GM18502 (cell line): Measurements from ENCODE around the gene GTF2H3.
"Not testable (repeated sequence)": the region's sequence is repeated elsewhere in the genome, so short reads cannot be mapped to it uniquely, and the experiment has no call there.

Source experiments
- ATAC-seq: cut with Tn5 transposase; IDR thresholded peaks from one replicate; pipeline ENCODE4 v1.9.1; 2021; ENCODE audit warnings: mild to moderate bottlenecking; ENCODE audit not compliant: unreplicated experiment, poor library complexity

The GTF2H3 gene

GRCh38 chr12:123633379-123634141 lies at the start of gene GTF2H3, which contains the start of gene EIF2B1:
Gene GTF2H3, plus strand, starts transcription at chr12:123633829. Its CDS starts 31 bp downstream, at chr12:123633860.
Gene EIF2B1, minus strand, starts transcription at chr12:123633686. Its CDS starts 129 bp downstream, at chr12:123633557.
- ATAC-seq: peak; percentile 98

- no peak for ATAC-seq
Observed at GRCh38 chr12:123591702-123592481, 41.7 kb upstream of the GTF2H3 start.

- no peak for ATAC-seq
Observed at GRCh38 chr12:123595729-123596128, 37.9 kb upstream of the GTF2H3 start.

GRCh38 chr12:123597100-123597499 lies 36.5 kb upstream of the GTF2H3 start:
- ATAC-seq: no peak

GRCh38 chr12:123598522-123598921 lies 35.1 kb upstream of the GTF2H3 start:
- ATAC-seq: no peak

- no peak for ATAC-seq
Observed at GRCh38 chr12:123599310-123599709, 34.3 kb upstream of the GTF2H3 start.

GRCh38 chr12:123599721-123600120 lies 33.9 kb upstream of the GTF2H3 start:
- ATAC-seq: no peak

GRCh38 chr12:123601602-123602489 lies 31.8 kb upstream of the GTF2H3 start, which contains the start of gene DDX55:
Gene DDX55, plus strand, starts transcription at chr12:123602099. Its CDS starts 50 bp downstream, at chr12:123602149.
- ATAC-seq: peak; percentile 89

- no peak for ATAC-seq
Observed at GRCh38 chr12:123602651-123603195, 30.9 kb upstream of the GTF2H3 start.

GRCh38 chr12:123603495-123603894 lies 30.1 kb upstream of the GTF2H3 start:
- ATAC-seq: not testable (repeated sequence)

GRCh38 chr12:123607756-123608155 lies 25.9 kb upstream of the GTF2H3 start:
- no peak for ATAC-seq

GRCh38 chr12:123608182-123608581 lies 25.4 kb upstream of the GTF2H3 start:
- no peak for ATAC-seq

GRCh38 chr12:123614110-123614509 lies 19.5 kb upstream of the GTF2H3 start:
- no peak for ATAC-seq

GRCh38 chr12:123614531-123614930 lies 19.1 kb upstream of the GTF2H3 start:
- ATAC-seq: no peak

GRCh38 chr12:123617144-123617543 lies 16.5 kb upstream of the GTF2H3 start:
- no peak for ATAC-seq

- no peak for ATAC-seq
Observed at GRCh38 chr12:123617580-123617979, 16.0 kb upstream of the GTF2H3 start.

GRCh38 chr12:123621101-123621500 lies 12.5 kb upstream of the GTF2H3 start:
- ATAC-seq: no peak

GRCh38 chr12:123621619-123622530 lies 11.8 kb upstream of the GTF2H3 start:
- ATAC-seq: no peak

GRCh38 chr12:123634142-123634561 lies 523 bp downstream of the GTF2H3 start:
- ATAC-seq: peak; percentile 2
